Astrocyte (in vitro differentiated cells and primary cell): ENCODE results near the gene GMDS. TPM values are rescaled to one million over a fixed set of nuclear protein-coding genes. Genes with fewer than 3 reads are reported as not detected.

Experiments
- DNase-seq: peaks from one replicate; pipeline ENCODE4 v3.0.0-alpha.2; 2010; ENCODE audit warnings: low read depth
- FAIRE-seq: peaks from 2 replicates; lab custom pipeline; 2011; peaks lifted over from hg19 to GRCh38; lab: Jason Lieb, UNC
- H2AFZ ChIP-seq: 2 replicates; pipeline ENCODE4 v1.6.0; 2012; ENCODE audit warnings: low read depth, low read length, inconsistent platforms
- H3K27ac ChIP-seq: 2 replicates; pipeline ENCODE4 v1.5.1; 2011; ENCODE audit warnings: low read depth, low read length, inconsistent platforms
- H3K27me3 ChIP-seq: 2 replicates; pipeline ENCODE4 v1.6.0; 2011; ENCODE audit warnings: low read length, inconsistent platforms; ENCODE audit not compliant: insufficient read depth
- H3K36me3 ChIP-seq: 2 replicates; pipeline ENCODE4 v1.5.1; 2011; ENCODE audit warnings: low read length, inconsistent platforms; ENCODE audit not compliant: insufficient read depth
- H3K4me1 ChIP-seq: 2 replicates; pipeline ENCODE4 v1.5.1; 2011; ENCODE audit warnings: low read length, inconsistent platforms; ENCODE audit not compliant: insufficient read depth
- H3K4me2 ChIP-seq: 2 replicates; pipeline ENCODE4 v1.6.0; 2012; ENCODE audit warnings: low read length, inconsistent platforms
- H3K4me3 ChIP-seq: 2 replicates; pipeline ENCODE4 v1.5.1; 2011; ENCODE audit warnings: low read depth, mild to moderate bottlenecking, low read length, inconsistent platforms; ENCODE audit not compliant: insufficient read depth
- H3K79me2 ChIP-seq: 2 replicates; pipeline ENCODE4 v1.6.0; 2012; ENCODE audit warnings: mild to moderate bottlenecking, low read length, inconsistent platforms; ENCODE audit not compliant: insufficient read depth
- H3K9ac ChIP-seq: 2 replicates; pipeline ENCODE4 v1.6.0; 2012; ENCODE audit warnings: mild to moderate bottlenecking, low read length, inconsistent platforms
- H3K9me3 ChIP-seq: 2 replicates; pipeline ENCODE4 v1.5.1; 2012; ENCODE audit warnings: low read depth, mild to moderate bottlenecking, low read length, inconsistent platforms; ENCODE audit not compliant: insufficient read depth
- H4K20me1 ChIP-seq: 2 replicates; pipeline ENCODE4 v1.6.0; 2012; ENCODE audit warnings: low read length, inconsistent platforms; ENCODE audit not compliant: insufficient read depth
- H3K27ac Mint-ChIP-seq: one replicate; pipeline ENCODE4 v1.8.0; 2021; ENCODE audit warnings: mild to moderate bottlenecking, mixed read lengths; ENCODE audit not compliant: unreplicated experiment
- H3K27me3 Mint-ChIP-seq: one replicate; pipeline ENCODE4 v1.8.0; 2021; ENCODE audit warnings: low read depth, mixed read lengths; ENCODE audit not compliant: unreplicated experiment
- H3K36me3 Mint-ChIP-seq: one replicate; pipeline ENCODE4 v1.8.0; 2021; ENCODE audit warnings: low read depth, mixed read lengths; ENCODE audit not compliant: unreplicated experiment
- H3K4me1 Mint-ChIP-seq: one replicate; pipeline ENCODE4 v1.8.0; 2021; ENCODE audit warnings: low read depth, mixed read lengths; ENCODE audit not compliant: unreplicated experiment
- H3K4me3 Mint-ChIP-seq: one replicate; pipeline ENCODE4 v1.8.0; 2021; ENCODE audit warnings: mild to moderate bottlenecking, moderate library complexity, mixed read lengths; ENCODE audit not compliant: unreplicated experiment
- H3K9me3 Mint-ChIP-seq: one replicate; pipeline ENCODE4 v1.8.0; 2021; ENCODE audit warnings: mild to moderate bottlenecking, mixed read lengths; ENCODE audit not compliant: unreplicated experiment
- EZH2 ChIP-seq: IDR thresholded peaks from 2 replicates; pipeline ENCODE4 v1.6.1; 2012; ENCODE audit warnings: mild to moderate bottlenecking, low read length, inconsistent platforms; ENCODE audit not compliant: insufficient read depth
- total RNA-seq: library from RNA; stranded (reverse); gene quantifications from 2 replicates; pipeline ENCODE4 v1.2.1, GENCODE V29; 2021
- TF ChIP-seq, protein P1 (sequence below): IDR thresholded peaks from 2 replicates; pipeline ENCODE4 v1.5.1; 2011; ENCODE audit warnings: low read depth, mild to moderate bottlenecking, inconsistent platforms, low read length, moderate library complexity; ENCODE audit not compliant: insufficient read depth

The GMDS gene
- total RNA-seq, 1 donor from 2014 or later: 9.4 TPM

- no peak overlapping the region for H3K9ac ChIP-seq
- no peak overlapping the region for H3K4me2 ChIP-seq
- no peaks in the 10 kb centered on the region for H3K36me3 ChIP-seq
- Mint-ChIP-seq H3K4me3 (no peak overlapping the region), H3K9me3 (no peaks in the 10 kb centered on the region), H3K36me3 (peaks cover 2% of the 10 kb centered on the region), H3K27me3 (no peaks in the 10 kb centered on the region), H3K27ac (no peak overlapping the region), H3K4me1 (peaks cover 5% of the 10 kb centered on the region)
- no peaks in the 10 kb centered on the region for H3K4me1 ChIP-seq
- H4K20me1 ChIP-seq: no peaks in the 10 kb centered on the region
- H2AFZ ChIP-seq: no peak overlapping the region
- no peaks in the 10 kb centered on the region for H3K9me3 ChIP-seq
- DNase-seq (peak; percentile 75), FAIRE-seq (no peak)
- H3K79me2 ChIP-seq: no peaks in the 10 kb centered on the region
- no peak overlapping the region for H3K4me3 ChIP-seq
- H3K27me3 ChIP-seq: no peaks in the 10 kb centered on the region
- TF ChIP-seq, protein P1, sequence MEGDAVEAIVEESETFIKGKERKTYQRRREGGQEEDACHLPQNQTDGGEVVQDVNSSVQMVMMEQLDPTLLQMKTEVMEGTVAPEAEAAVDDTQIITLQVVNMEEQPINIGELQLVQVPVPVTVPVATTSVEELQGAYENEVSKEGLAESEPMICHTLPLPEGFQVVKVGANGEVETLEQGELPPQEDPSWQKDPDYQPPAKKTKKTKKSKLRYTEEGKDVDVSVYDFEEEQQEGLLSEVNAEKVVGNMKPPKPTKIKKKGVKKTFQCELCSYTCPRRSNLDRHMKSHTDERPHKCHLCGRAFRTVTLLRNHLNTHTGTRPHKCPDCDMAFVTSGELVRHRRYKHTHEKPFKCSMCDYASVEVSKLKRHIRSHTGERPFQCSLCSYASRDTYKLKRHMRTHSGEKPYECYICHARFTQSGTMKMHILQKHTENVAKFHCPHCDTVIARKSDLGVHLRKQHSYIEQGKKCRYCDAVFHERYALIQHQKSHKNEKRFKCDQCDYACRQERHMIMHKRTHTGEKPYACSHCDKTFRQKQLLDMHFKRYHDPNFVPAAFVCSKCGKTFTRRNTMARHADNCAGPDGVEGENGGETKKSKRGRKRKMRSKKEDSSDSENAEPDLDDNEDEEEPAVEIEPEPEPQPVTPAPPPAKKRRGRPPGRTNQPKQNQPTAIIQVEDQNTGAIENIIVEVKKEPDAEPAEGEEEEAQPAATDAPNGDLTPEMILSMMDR: no peak
- no peak for TF ChIP-seq EZH2
- H3K27ac ChIP-seq: no peak overlapping the region
These were observed 223.7 kb downstream of the GMDS start for GRCh38 chr6:2021713-2022125.

DNA sequence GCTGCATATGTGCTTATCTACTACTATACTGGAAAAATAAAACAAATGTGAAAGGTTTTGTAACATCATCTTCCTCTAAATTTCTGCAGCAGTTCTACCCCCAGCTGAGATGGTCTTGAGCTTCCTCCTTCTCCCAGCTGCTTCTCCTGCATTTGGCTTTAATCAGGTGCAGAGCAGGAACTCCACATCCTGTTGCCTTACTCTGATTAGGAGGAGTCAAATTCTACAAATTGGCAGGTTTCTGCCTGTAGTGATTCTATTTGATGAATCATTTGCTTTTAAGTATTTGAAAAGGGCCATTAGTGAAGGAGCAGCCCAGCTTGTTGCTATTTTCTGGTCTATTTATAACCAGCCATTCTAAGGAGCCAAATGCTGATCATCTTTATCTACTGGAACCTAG, 224.5 kb downstream of the GMDS start:
- no peak for FAIRE-seq
- Histone ChIP-seq H2AFZ (no peak overlapping the region), H3K27me3 (no peaks in the 10 kb centered on the region), H3K4me2 (peak overlapping the region; percentile 12), H3K4me3 (no peak overlapping the region), H4K20me1 (no peaks in the 10 kb centered on the region), H3K27ac (no peak overlapping the region), H3K4me1 (no peaks in the 10 kb centered on the region), H3K79me2 (no peaks in the 10 kb centered on the region), H3K9me3 (no peaks in the 10 kb centered on the region), H3K9ac (no peak overlapping the region), H3K36me3 (no peaks in the 10 kb centered on the region)
- H3K4me1 Mint-ChIP-seq: peaks cover 5% of the 10 kb centered on the region
- TF ChIP-seq, protein P1: no peak
- no peak for TF ChIP-seq EZH2
- peak; percentile 65 for DNase-seq
- no peak overlapping the region for H3K4me3 Mint-ChIP-seq
- H3K27me3 Mint-ChIP-seq: no peaks in the 10 kb centered on the region
- no peak overlapping the region for H3K27ac Mint-ChIP-seq
- H3K9me3 Mint-ChIP-seq: peaks cover 3% of the 10 kb centered on the region
- H3K36me3 Mint-ChIP-seq: peaks cover 2% of the 10 kb centered on the region

GRCh38 chr6:2019051-2019450, 226.4 kb downstream of the GMDS start:
- Mint-ChIP-seq H3K9me3 (peaks cover 4% of the 10 kb centered on the region), H3K4me1 (peaks cover 5% of the 10 kb centered on the region), H3K27me3 (no peaks in the 10 kb centered on the region), H3K36me3 (peaks cover 2% of the 10 kb centered on the region), H3K27ac (no peak overlapping the region), H3K4me3 (no peak overlapping the region)
- H2AFZ ChIP-seq: no peak overlapping the region
- H3K4me3 ChIP-seq: no peak overlapping the region
- H3K27me3 ChIP-seq: no peaks in the 10 kb centered on the region
- FAIRE-seq (no peak), DNase-seq (no peak)
- H3K27ac ChIP-seq: no peak overlapping the region
- H4K20me1 ChIP-seq: no peaks in the 10 kb centered on the region
- no peaks in the 10 kb centered on the region for H3K36me3 ChIP-seq
- H3K4me2 ChIP-seq: no peak overlapping the region
- no peak overlapping the region for H3K9ac ChIP-seq
- H3K4me1 ChIP-seq: no peaks in the 10 kb centered on the region
- TF ChIP-seq EZH2: no peak
- TF ChIP-seq, protein P1: no peak
- no peaks in the 10 kb centered on the region for H3K9me3 ChIP-seq
- no peaks in the 10 kb centered on the region for H3K79me2 ChIP-seq
